Bronchial epithelial cell (primary cell): ENCODE measurements around the gene PANK1. TPM values are rescaled to one million over a fixed set of nuclear protein-coding genes. Genes with fewer than 3 reads are reported as not detected.

Experiments
- DNase-seq: peaks from one replicate; pipeline ENCODE4 v3.0.0-alpha.2; 2010; ENCODE audit warnings: low read depth
- FAIRE-seq: peaks from 2 replicates; lab custom pipeline; 2011; peaks lifted over from hg19 to GRCh38; lab: Jason Lieb, UNC
- H3K27me3 ChIP-seq: 2 replicates; pipeline ENCODE4 v1.5.1; 2011; ENCODE audit warnings: low read length; ENCODE audit not compliant: control insufficient read depth, insufficient read depth
- H3K36me3 ChIP-seq: 2 replicates; pipeline ENCODE4 v1.5.1; 2011; ENCODE audit warnings: low read length; ENCODE audit not compliant: control insufficient read depth, insufficient read depth
- H3K4me3 ChIP-seq: 2 replicates; pipeline ENCODE4 v1.5.1; 2011; ENCODE audit warnings: mild to moderate bottlenecking, low read depth, low read length, control low read depth
- CTCF ChIP-seq: IDR thresholded peaks from 2 replicates; pipeline ENCODE4 v1.5.1; 2011; ENCODE audit warnings: mild to moderate bottlenecking, moderate library complexity, low read length, control low read depth, inconsistent platforms; ENCODE audit not compliant: insufficient read depth, severe bottlenecking
- total RNA-seq: library from RNA; depleted of rRNA; stranded (reverse); fragments of >200 nt; gene quantifications from 2 replicates; pipeline ENCODE4 v1.2.1, GENCODE V29; 2014

Gene PANK1
- total RNA-seq, 1 donor from 2014 or later: 8.4 TPM

GRCh38 chr10:89651916-89652573, 7.0 kb upstream of the PANK1 start:
- TF ChIP-seq CTCF: no peak
- Histone ChIP-seq H3K36me3 (no peaks in the 10 kb centered on the region), H3K4me3 (no peak overlapping the region), H3K27me3 (no peaks in the 10 kb centered on the region)
- DNase-seq: no peak
- FAIRE-seq: no peak

- TF ChIP-seq CTCF: no peak
- Histone ChIP-seq H3K4me3 (no peak overlapping the region), H3K27me3 (no peaks in the 10 kb centered on the region), H3K36me3 (no peaks in the 10 kb centered on the region)
- FAIRE-seq (no peak), DNase-seq (no peak)
Observed at GRCh38 chr10:89651205-89651915, 6.3 kb upstream of the PANK1 start.

- Histone ChIP-seq H3K36me3 (no peaks in the 10 kb centered on the region), H3K27me3 (no peaks in the 10 kb centered on the region), H3K4me3 (no peak overlapping the region)
- no peak for TF ChIP-seq CTCF
- DNase-seq (no peak), FAIRE-seq (no peak)
Observed at GRCh38 chr10:89649051-89649450, 4.0 kb upstream of the PANK1 start.

- no peaks in the 10 kb centered on the region for H3K36me3 ChIP-seq
- FAIRE-seq: no peak
- H3K27me3 ChIP-seq: no peaks in the 10 kb centered on the region
- H3K4me3 ChIP-seq: no peak overlapping the region
- DNase-seq: no peak
- no peak for TF ChIP-seq CTCF
Observed at GRCh38 chr10:89648074-89648473, 3.0 kb upstream of the PANK1 start.

- no peak for DNase-seq
- no peaks in the 10 kb centered on the region for H3K36me3 ChIP-seq
- no peak for TF ChIP-seq CTCF
- no peak for FAIRE-seq
- no peaks in the 10 kb centered on the region for H3K27me3 ChIP-seq
- H3K4me3 ChIP-seq: no peak overlapping the region
Observed at GRCh38 chr10:89646889-89647657, 2.0 kb upstream of the PANK1 start.
